Astrocyte of the spinal cord (primary cell): ENCODE measurements around the gene LSG1.

Source experiments
- DNase-seq: peaks from one replicate; pipeline ENCODE4 v3.0.0; 2011; ENCODE audit warnings: low read depth, low spot score
- H3K4me3 ChIP-seq: 2 replicates; pipeline ENCODE4 v1.5.1; 2011; ENCODE audit warnings: low read depth, mild to moderate bottlenecking, low read length, moderate library complexity
- in situ Hi-C: cut with HindIII; loops from 2 replicates; pipeline ENCODE4 v1.10.0; 2017; ENCODE audit warnings: low sequenced_read_pairs
- TF ChIP-seq, protein P1 (sequence below): IDR thresholded peaks from 2 replicates; pipeline ENCODE4 v1.5.1; 2012; ENCODE audit warnings: low read depth, mild to moderate bottlenecking, low read length, inconsistent platforms

The LSG1 gene

GRCh38 chr3:194623449-194624290 lies 48.3 kb downstream of the LSG1 start:
- DNase-seq: no peak
- in situ Hi-C loops: no loop called here
- no peak overlapping the region for H3K4me3 ChIP-seq
- TF ChIP-seq, protein P1, sequence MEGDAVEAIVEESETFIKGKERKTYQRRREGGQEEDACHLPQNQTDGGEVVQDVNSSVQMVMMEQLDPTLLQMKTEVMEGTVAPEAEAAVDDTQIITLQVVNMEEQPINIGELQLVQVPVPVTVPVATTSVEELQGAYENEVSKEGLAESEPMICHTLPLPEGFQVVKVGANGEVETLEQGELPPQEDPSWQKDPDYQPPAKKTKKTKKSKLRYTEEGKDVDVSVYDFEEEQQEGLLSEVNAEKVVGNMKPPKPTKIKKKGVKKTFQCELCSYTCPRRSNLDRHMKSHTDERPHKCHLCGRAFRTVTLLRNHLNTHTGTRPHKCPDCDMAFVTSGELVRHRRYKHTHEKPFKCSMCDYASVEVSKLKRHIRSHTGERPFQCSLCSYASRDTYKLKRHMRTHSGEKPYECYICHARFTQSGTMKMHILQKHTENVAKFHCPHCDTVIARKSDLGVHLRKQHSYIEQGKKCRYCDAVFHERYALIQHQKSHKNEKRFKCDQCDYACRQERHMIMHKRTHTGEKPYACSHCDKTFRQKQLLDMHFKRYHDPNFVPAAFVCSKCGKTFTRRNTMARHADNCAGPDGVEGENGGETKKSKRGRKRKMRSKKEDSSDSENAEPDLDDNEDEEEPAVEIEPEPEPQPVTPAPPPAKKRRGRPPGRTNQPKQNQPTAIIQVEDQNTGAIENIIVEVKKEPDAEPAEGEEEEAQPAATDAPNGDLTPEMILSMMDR: no peak

- DNase-seq: no peak
- TF ChIP-seq, protein P1: no peak
- in situ Hi-C loops: no loop called here
- H3K4me3 ChIP-seq: no peak overlapping the region
Observed at GRCh38 chr3:194622621-194623340, 49.2 kb downstream of the LSG1 start.

GRCh38 chr3:194621947-194622346 lies 50.0 kb downstream of the LSG1 start:
- H3K4me3 ChIP-seq: no peak overlapping the region
- in situ Hi-C loops: no loop called here
- TF ChIP-seq, protein P1: no peak
- no peak for DNase-seq

DNA sequence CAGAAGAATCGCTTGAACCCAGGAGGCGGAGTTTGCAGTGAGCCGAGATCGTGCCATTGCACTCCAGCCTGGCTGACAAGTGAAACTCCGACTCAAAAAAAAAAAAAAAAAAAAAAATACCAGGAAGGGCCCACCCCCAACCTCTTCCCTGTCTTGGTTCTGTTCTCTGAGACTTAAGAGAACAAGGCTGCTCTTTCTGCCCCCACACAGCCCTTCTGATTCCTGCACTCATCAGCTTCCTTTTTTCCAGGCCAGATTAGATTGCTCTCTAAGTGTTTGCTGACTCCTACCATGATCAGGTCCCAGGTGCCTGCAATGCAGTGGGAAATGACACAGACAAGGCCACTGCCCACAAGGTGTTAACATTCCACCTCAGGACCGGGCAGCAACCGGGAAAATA lies 51.8 kb downstream of the LSG1 start:
- TF ChIP-seq, protein P1: no peak
- no peak for DNase-seq
- in situ Hi-C loops: no loop called here
- no peak overlapping the region for H3K4me3 ChIP-seq

DNA sequence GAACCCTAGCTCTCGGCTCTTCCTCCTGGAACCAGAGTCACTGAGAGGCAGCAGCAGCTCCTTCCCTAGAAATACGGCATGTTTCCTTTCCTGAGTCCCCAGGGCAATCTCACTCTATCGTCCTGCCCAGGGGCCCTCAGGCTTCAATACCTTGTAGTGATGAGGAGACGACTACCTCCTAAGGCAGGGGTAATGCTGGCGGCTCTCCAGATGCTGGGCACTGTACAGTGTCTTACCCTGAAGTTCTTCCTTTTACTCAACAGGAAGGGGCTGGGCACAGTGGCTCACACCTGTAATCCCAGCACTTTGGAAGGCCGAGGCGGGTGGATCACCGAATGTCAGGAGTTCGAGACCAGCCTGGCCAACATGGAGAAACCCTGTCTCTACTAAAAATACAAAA lies 52.2 kb downstream of the LSG1 start:
- in situ Hi-C loops: no loop called here

DNA sequence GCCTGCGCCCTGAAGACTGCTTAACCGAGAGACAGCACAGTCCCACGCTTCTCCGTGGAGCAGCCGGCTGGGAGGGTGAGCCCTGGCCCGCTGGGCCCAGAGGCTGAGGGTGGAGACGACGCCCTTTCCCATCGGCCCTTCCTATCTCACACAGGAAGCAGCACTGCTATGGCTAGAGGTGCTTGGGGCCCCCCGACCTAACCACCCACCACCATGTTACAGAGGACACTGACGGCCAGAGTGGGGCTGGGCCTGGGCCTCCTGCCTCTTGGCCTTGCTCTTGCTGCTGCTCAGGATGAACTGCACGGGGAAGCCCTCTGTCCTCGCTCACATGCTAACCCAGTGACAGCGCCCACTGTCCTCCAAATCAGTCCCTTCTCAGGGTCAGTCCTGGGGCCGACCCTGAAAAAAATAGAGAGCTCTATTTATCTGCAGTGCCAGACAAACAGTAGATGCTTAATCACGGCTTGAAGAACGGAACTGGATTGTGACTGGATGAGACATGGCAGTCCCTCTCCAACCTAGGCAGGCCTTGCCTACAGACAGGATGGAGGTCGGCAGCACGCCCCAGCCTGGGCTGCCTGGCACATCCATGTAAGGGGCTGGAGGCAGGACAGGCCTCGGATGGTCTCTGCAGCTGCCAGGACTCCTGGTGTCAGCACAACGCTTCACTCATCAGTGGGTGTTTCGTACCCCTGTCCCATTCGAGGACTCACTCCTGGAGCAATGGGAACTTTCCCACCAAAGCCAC lies 53.0 kb downstream of the LSG1 start:
- H3K4me3 ChIP-seq: no peak overlapping the region
- DNase-seq: no peak

More for the DNA sequence above, 52.2 kb downstream of the LSG1 start:
- H3K4me3 ChIP-seq: no peak overlapping the region
- TF ChIP-seq, protein P1: no peak
- no peak for DNase-seq

More for the DNA sequence above, 53.0 kb downstream of the LSG1 start:
- TF ChIP-seq, protein P1: no peak
- in situ Hi-C loops: no loop called here
